Fibroblast of lung (primary cell): ENCODE measurements around the gene MAP4K2. TPM values are rescaled to one million over a fixed set of nuclear protein-coding genes. Genes with fewer than 3 reads are reported as not detected.

Experiments
- DNase-seq, 2 donors: peaks; one replicate each; pipeline versions ENCODE4 v3.0.0 to v3.0.0-alpha.2; 2010; ENCODE audit warnings: low read depth in 2 of 2
- H2AFZ ChIP-seq: 2 replicates; pipeline ENCODE4 v1.5.1; 2012; ENCODE audit warnings: low read length, control low read depth, inconsistent platforms
- H3K27ac ChIP-seq: 2 replicates; pipeline ENCODE4 v1.5.1; 2011; ENCODE audit warnings: low read length, control low read depth; ENCODE audit not compliant: insufficient read depth
- H3K27me3 ChIP-seq: 2 replicates; pipeline ENCODE4 v1.5.1; 2011; ENCODE audit warnings: mild to moderate bottlenecking, low read length; ENCODE audit not compliant: control insufficient read depth, insufficient read depth
- H3K36me3 ChIP-seq: 2 replicates; pipeline ENCODE4 v1.5.1; 2011; ENCODE audit warnings: low read length; ENCODE audit not compliant: control insufficient read depth, insufficient read depth
- H3K4me1 ChIP-seq: 2 replicates; pipeline ENCODE4 v1.5.1; 2011; ENCODE audit warnings: low read length; ENCODE audit not compliant: control insufficient read depth, insufficient read depth; ENCODE audit errors: extremely low read depth
- H3K4me2 ChIP-seq: 2 replicates; pipeline ENCODE4 v1.5.1; 2011; ENCODE audit warnings: low read length, control low read depth; ENCODE audit not compliant: insufficient read depth; ENCODE audit errors: extremely low read depth
- H3K4me3 ChIP-seq, 4 experiments: fragments of 200-600 bp in 1 of 4; sonication (generic) in 1 of 4; replicated peaks in 1 of 4; 2 replicates each; pipeline ENCODE4 v1.5.1; 2011 to 2016; ENCODE audit warnings: low read length in 4 of 4, low read depth in 3 of 4, mild to moderate bottlenecking in 3 of 4, control low read depth in 2 of 4, inconsistent platforms in 1 of 4, mixed read lengths in 1 of 4; ENCODE audit not compliant: insufficient read depth in 1 of 4; ENCODE audit errors: control extremely low read depth in 1 of 4
- H3K79me2 ChIP-seq: 2 replicates; pipeline ENCODE4 v1.5.1; 2012; ENCODE audit warnings: mild to moderate bottlenecking, low read length, inconsistent platforms; ENCODE audit not compliant: control insufficient read depth, insufficient read depth
- H3K9ac ChIP-seq: 2 replicates; pipeline ENCODE4 v1.5.1; 2011; ENCODE audit warnings: mild to moderate bottlenecking, low read length, control low read depth; ENCODE audit not compliant: insufficient read depth
- H3K9me3 ChIP-seq: 2 replicates; pipeline ENCODE4 v1.5.1; 2012; ENCODE audit warnings: low read depth, low read length; ENCODE audit not compliant: control insufficient read depth, insufficient read depth
- H4K20me1 ChIP-seq: 2 replicates; pipeline ENCODE4 v1.5.1; 2011; ENCODE audit warnings: low read length; ENCODE audit not compliant: control insufficient read depth, insufficient read depth; ENCODE audit errors: extremely low read depth
- EZH2 ChIP-seq: IDR thresholded peaks from 2 replicates; pipeline ENCODE4 v1.5.1; 2012; ENCODE audit warnings: low read length, control low read depth, mild to moderate bottlenecking; ENCODE audit errors: missing control alignments
- polyA plus RNA-seq, 2 donors: library from polyadenylated mRNA; depleted of rRNA in 1 of 2; stranded (reverse) in 1 of 2; unstranded in 1 of 2; fragments of >200 nt; gene quantifications; 2 replicates each; pipeline ENCODE4 v1.2.1, GENCODE V29; 2011 to 2012; ENCODE audit warnings: missing spikeins in 1 of 2
- total RNA-seq: library from RNA; depleted of rRNA; stranded (reverse); fragments of >200 nt; gene quantifications from 2 replicates; pipeline ENCODE4 v1.2.1, GENCODE V29; 2014
- TF ChIP-seq, protein P1 (sequence below), 2 donors: IDR thresholded peaks in 1 of 2; conservative IDR thresholded peaks in 1 of 2; 1 replicate in 1 of 2; 2 replicates in 1 of 2; pipeline ENCODE4 v1.5.1; 2011 to 2012; ENCODE audit warnings: low read length in 2 of 2, control low read depth in 1 of 2, inconsistent platforms in 1 of 2, low read depth in 1 of 2, mild to moderate bottlenecking in 1 of 2

The MAP4K2 gene
- total and polyA plus RNA-seq, 2 donors (not counting 1 experiment from before 2014, with no cell fraction given), result 6.4 to 9.2 TPM

GRCh38 chr11:64765851-64766665 is 37.0 kb downstream of the MAP4K2 start:
- H3K4me3 ChIP-seq, result no peak overlapping the region
- H3K4me2 ChIP-seq, result no peak overlapping the region
- peaks cover 12% of the 10 kb centered on the region for H3K79me2 ChIP-seq
- no peaks in the 10 kb centered on the region for H4K20me1 ChIP-seq
- peaks cover 51% of the 10 kb centered on the region for H3K36me3 ChIP-seq
- peaks cover 13% of the 10 kb centered on the region for H3K4me1 ChIP-seq
- H3K27ac ChIP-seq, result no peak overlapping the region
- no peak overlapping the region for H3K9ac ChIP-seq
- no peaks in the 10 kb centered on the region for H3K9me3 ChIP-seq
- TF ChIP-seq, protein P1, sequence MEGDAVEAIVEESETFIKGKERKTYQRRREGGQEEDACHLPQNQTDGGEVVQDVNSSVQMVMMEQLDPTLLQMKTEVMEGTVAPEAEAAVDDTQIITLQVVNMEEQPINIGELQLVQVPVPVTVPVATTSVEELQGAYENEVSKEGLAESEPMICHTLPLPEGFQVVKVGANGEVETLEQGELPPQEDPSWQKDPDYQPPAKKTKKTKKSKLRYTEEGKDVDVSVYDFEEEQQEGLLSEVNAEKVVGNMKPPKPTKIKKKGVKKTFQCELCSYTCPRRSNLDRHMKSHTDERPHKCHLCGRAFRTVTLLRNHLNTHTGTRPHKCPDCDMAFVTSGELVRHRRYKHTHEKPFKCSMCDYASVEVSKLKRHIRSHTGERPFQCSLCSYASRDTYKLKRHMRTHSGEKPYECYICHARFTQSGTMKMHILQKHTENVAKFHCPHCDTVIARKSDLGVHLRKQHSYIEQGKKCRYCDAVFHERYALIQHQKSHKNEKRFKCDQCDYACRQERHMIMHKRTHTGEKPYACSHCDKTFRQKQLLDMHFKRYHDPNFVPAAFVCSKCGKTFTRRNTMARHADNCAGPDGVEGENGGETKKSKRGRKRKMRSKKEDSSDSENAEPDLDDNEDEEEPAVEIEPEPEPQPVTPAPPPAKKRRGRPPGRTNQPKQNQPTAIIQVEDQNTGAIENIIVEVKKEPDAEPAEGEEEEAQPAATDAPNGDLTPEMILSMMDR (conservative IDR thresholded peaks at IDR 0.05 in 1 of 2, IDR thresholded peaks at IDR 0.05 in 1 of 2; ENCODE audit: low read depth in 1 of 2, low read length in 2 of 2), result no peak
- TF ChIP-seq EZH2, result no peak
- H2AFZ ChIP-seq, result no peak overlapping the region
- no peak for DNase-seq
- H3K27me3 ChIP-seq, result no peaks in the 10 kb centered on the region

DNA sequence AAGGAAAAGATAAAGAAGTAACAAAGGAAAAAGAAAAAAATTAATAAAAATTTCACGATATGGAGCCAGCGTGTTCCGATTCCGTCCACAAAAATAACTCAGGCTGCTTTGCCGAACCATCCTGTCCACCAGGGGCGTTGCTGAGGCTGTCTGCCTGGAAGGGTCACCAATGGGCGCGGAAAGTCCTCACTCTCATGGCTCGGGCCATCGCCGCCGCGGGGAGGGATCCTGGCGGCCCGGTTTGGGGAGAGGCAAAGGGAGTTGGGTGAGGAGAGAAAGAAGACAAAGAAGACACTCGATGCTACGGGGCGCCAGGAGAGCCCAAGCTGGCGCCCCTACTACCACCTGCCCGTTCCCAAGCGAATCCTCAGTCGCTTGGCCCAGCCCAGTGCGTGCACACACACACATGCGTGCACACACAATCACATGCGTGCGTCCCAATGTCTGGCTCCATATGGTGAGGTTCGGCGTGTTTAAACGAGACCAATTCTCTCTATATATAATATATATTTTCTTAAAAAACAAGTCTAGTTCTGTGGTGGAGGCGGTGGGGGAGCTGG is 37.6 kb downstream of the MAP4K2 start:
- Histone ChIP-seq H4K20me1 (no peaks in the 10 kb centered on the region), H3K79me2 (peaks cover 10% of the 10 kb centered on the region)

DNA sequence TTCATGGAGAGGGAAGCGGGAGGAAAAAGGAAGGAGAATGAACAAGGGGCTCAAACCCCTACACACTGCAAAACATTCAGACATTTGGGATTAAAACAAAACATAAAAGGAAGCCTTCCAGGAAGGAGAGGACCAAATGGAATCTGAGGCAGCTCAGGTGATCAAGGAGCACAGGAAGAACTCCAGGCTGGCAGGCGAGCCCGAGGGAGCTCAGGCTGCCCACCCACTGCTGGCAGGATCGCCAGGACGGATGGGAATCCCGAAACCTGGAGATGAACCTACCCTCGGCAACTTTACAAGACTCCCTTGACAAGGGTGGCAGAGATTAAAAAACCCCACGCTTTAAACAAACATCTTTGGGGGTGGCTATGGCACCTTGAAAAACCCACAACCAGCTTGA is 38.3 kb downstream of the MAP4K2 start:
- Histone ChIP-seq H3K79me2 (peaks cover 8% of the 10 kb centered on the region), H3K27ac (no peak overlapping the region), H3K36me3 (peaks cover 43% of the 10 kb centered on the region)

More for the DNA sequence above, 37.6 kb downstream of the MAP4K2 start:
- Histone ChIP-seq H3K36me3 (peaks cover 48% of the 10 kb centered on the region), H3K9ac (no peak overlapping the region), H2AFZ (no peak overlapping the region), H3K4me3 (no peak overlapping the region), H3K9me3 (no peaks in the 10 kb centered on the region), H3K27ac (no peak overlapping the region), H3K4me1 (peaks cover 15% of the 10 kb centered on the region), H3K4me2 (no peak overlapping the region), H3K27me3 (no peaks in the 10 kb centered on the region)
- no peak for DNase-seq
- no peak for TF ChIP-seq EZH2
- TF ChIP-seq, protein P1 (conservative IDR thresholded peaks at IDR 0.05 in 1 of 2, IDR thresholded peaks at IDR 0.05 in 1 of 2; ENCODE audit: low read depth in 1 of 2, low read length in 2 of 2), result peak in 1 of 2 donors; percentile 9

More for the DNA sequence above, 38.3 kb downstream of the MAP4K2 start:
- DNase-seq, result no peak
- Histone ChIP-seq H3K4me2 (no peak overlapping the region), H3K27me3 (no peaks in the 10 kb centered on the region), H4K20me1 (no peaks in the 10 kb centered on the region), H3K4me3 (no peak overlapping the region), H3K9ac (no peak overlapping the region), H3K4me1 (peaks cover 21% of the 10 kb centered on the region), H3K9me3 (no peaks in the 10 kb centered on the region), H2AFZ (no peak overlapping the region)
- TF ChIP-seq, protein P1 (conservative IDR thresholded peaks at IDR 0.05 in 1 of 2, IDR thresholded peaks at IDR 0.05 in 1 of 2; ENCODE audit: low read depth in 1 of 2, low read length in 2 of 2), result no peak
- no peak for TF ChIP-seq EZH2
